D341Med (cell line): Measurements from ENCODE around the gene ABI1.

ENCODE experiments used
- DNase-seq: peaks from one replicate; pipeline ENCODE4 v3.0.0; 2012; ENCODE audit warnings: low spot score

The ABI1 gene

GRCh38 chr10:26854524-26854923, 6.2 kb downstream of the ABI1 start:
- no peak for DNase-seq

GRCh38 chr10:26844396-26844975, 16.3 kb downstream of the ABI1 start:
- DNase-seq, result no peak

- no peak for DNase-seq
Measured at GRCh38 chr10:26843736-26844135, 17.0 kb downstream of the ABI1 start.

- DNase-seq, result no peak
Measured at GRCh38 chr10:26841733-26842317, 18.9 kb downstream of the ABI1 start.

GRCh38 chr10:26840938-26841732, 19.6 kb downstream of the ABI1 start:
- DNase-seq, result no peak

- no peak for DNase-seq
Measured at GRCh38 chr10:26839966-26840627, 20.7 kb downstream of the ABI1 start.

- DNase-seq, result no peak
Measured at GRCh38 chr10:26837139-26837538, 23.6 kb downstream of the ABI1 start.

- no peak for DNase-seq
Measured at GRCh38 chr10:26835025-26835424, 25.7 kb downstream of the ABI1 start.

- peak; percentile 20 for DNase-seq
Measured at GRCh38 chr10:26832960-26833359, 27.8 kb downstream of the ABI1 start.

- DNase-seq, result no peak
Measured at GRCh38 chr10:26831936-26832335, 28.8 kb downstream of the ABI1 start.

- DNase-seq, result no peak
Measured at GRCh38 chr10:26829810-26830515, 30.8 kb downstream of the ABI1 start.

GRCh38 chr10:26824015-26824690, 36.6 kb downstream of the ABI1 start:
- DNase-seq, result no peak

GRCh38 chr10:26821699-26822570, 38.8 kb downstream of the ABI1 start:
- DNase-seq, result no peak

- no peak for DNase-seq
Measured at GRCh38 chr10:26815500-26815899, 45.3 kb downstream of the ABI1 start.

- no peak for DNase-seq
Measured at GRCh38 chr10:26810435-26811026, 50.2 kb downstream of the ABI1 start.

- DNase-seq, result no peak
Measured at GRCh38 chr10:26809973-26810372, 50.8 kb downstream of the ABI1 start.

- DNase-seq, result no peak
Measured at GRCh38 chr10:26807532-26807931, 53.2 kb downstream of the ABI1 start.

- DNase-seq, result no peak
Measured at GRCh38 chr10:26806557-26806956, 54.2 kb downstream of the ABI1 start.

- no peak for DNase-seq
Measured at GRCh38 chr10:26805567-26806245, 55.1 kb downstream of the ABI1 start.
